Breast epithelium (tissue), 4 donors: ENCODE results near the gene INHBE. TPM values are rescaled to one million over a fixed set of nuclear protein-coding genes. Genes with fewer than 3 reads are reported as not detected.
"Not testable (repeated sequence)": the region's sequence is repeated elsewhere in the genome, so short reads cannot be mapped to it uniquely, and the experiment has no call there.

Experiments
- DNase-seq, 2 donors: peaks; one replicate each; pipeline ENCODE4 v3.0.0-alpha.2; 2019; ENCODE audit warnings: low spot score in 2 of 2
- H3K27ac ChIP-seq, 2 donors: fragments of 200-600 bp; sonication (generic) in 1 of 2; one replicate each; pipeline ENCODE4 v1.5.1; 2016 to 2019; ENCODE audit warnings: mild to moderate bottlenecking in 1 of 2
- H3K27me3 ChIP-seq, 2 donors: fragments of 200-600 bp; sonication (generic) in 1 of 2; one replicate each; pipeline versions ENCODE4 v1.5.1 to v1.6.0; 2017 to 2019; ENCODE audit warnings: control low read depth in 1 of 2, mild to moderate bottlenecking in 1 of 2
- H3K36me3 ChIP-seq: fragments of 200-600 bp; one replicate; pipeline ENCODE4 v1.5.1; 2019
- H3K4me1 ChIP-seq, 2 donors: fragments of 200-600 bp; sonication (generic); one replicate each; pipeline ENCODE4 v1.5.1; 2016 to 2019; ENCODE audit warnings: control low read depth in 1 of 2
- H3K4me3 ChIP-seq, 3 donors: fragments of 200-600 bp; sonication (generic); 1 replicate in 2 of 3; 2 replicates in 1 of 3; pipeline ENCODE4 v1.5.1; 2016 to 2019; ENCODE audit warnings: mild to moderate bottlenecking in 3 of 3, moderate library complexity in 2 of 3
- H3K9me3 ChIP-seq, 2 donors: fragments of 200-600 bp; sonication (generic) in 1 of 2; one replicate each; pipeline ENCODE4 v1.5.1; 2016 to 2019; ENCODE audit warnings: control low read depth in 1 of 2
- CTCF ChIP-seq, 3 donors: fragments of 450-650 bp; IDR thresholded peaks; one replicate each; pipeline ENCODE4 v1.5.1; 2016 to 2017; ENCODE audit warnings: antibody characterized with exemption in 3 of 3, mild to moderate bottlenecking in 3 of 3, moderate library complexity in 3 of 3
- POLR2A ChIP-seq: fragments of 450-650 bp; IDR thresholded peaks from one replicate; pipeline ENCODE4 v1.6.1; 2016; ENCODE audit warnings: antibody characterized with exemption, mild to moderate bottlenecking, moderate library complexity
- POLR2AphosphoS5 ChIP-seq, 3 donors: sonication (generic); formaldehyde crosslinking; IDR thresholded peaks; one replicate each; pipeline ENCODE4 v1.6.1; 2017; ENCODE audit warnings: antibody characterized with exemption in 3 of 3
- intact Hi-C: fragments of 100-400 bp; cut with DNase I; formaldehyde crosslinking; loops from one replicate; pipeline ENCODE4 v1.15.1; 2023; ENCODE audit warnings: low total_unique reads
- total RNA-seq, 3 donors: library from RNA; depleted of rRNA; stranded (reverse); fragments of >200 nt; gene quantifications; one replicate each; pipeline ENCODE4 v1.1.0, GENCODE V29; 2016

The INHBE gene
- total RNA-seq, result not detected

- no peak for DNase-seq
- intact Hi-C loops, result no loop called here
- H3K9me3 ChIP-seq, result no peaks in the 10 kb centered on the region
- TF ChIP-seq POLR2A, result no peak
- no peak for TF ChIP-seq POLR2AphosphoS5 (IDR thresholded peaks at IDR 0.05)
- no peak for TF ChIP-seq CTCF (IDR thresholded peaks at IDR 0.05)
- no peaks in the 10 kb centered on the region for H3K4me1 ChIP-seq
- peak within 1 kb of the TSS in 2 of 3 donors; percentile 25 to 34 for H3K4me3 ChIP-seq
- H3K27me3 ChIP-seq, result no peaks in the 10 kb centered on the region
- no peaks in the 10 kb centered on the region for H3K36me3 ChIP-seq
- H3K27ac ChIP-seq, result no peak within 1 kb of the TSS
Measured at GRCh38 chr12:57454566-57455373, at the start of gene INHBE. Gene INHBE, plus strand, starts transcription at chr12:57455307. Its CDS starts 230 bp downstream, at chr12:57455537.

- intact Hi-C loops, result no loop called here
- Histone ChIP-seq H3K4me3 (no peak overlapping the region), H3K36me3 (no peaks in the 10 kb centered on the region), H3K27me3 (no peaks in the 10 kb centered on the region), H3K9me3 (no peaks in the 10 kb centered on the region), H3K27ac (no peak overlapping the region), H3K4me1 (no peaks in the 10 kb centered on the region)
- no peak for TF ChIP-seq CTCF (IDR thresholded peaks at IDR 0.05)
- TF ChIP-seq POLR2AphosphoS5 (IDR thresholded peaks at IDR 0.05), result no peak
- TF ChIP-seq POLR2A, result no peak
- no peak for DNase-seq
Measured at GRCh38 chr12:57410534-57410933, 44.6 kb upstream of the INHBE start.

GRCh38 chr12:57414160-57414559 lies 40.9 kb upstream of the INHBE start:
- H3K27ac ChIP-seq, H3K4me3 ChIP-seq, H3K36me3 ChIP-seq, DNase-seq, H3K4me1 ChIP-seq, H3K9me3 ChIP-seq, H3K27me3 ChIP-seq, intact Hi-C loops: not testable (repeated sequence)

GRCh38 chr12:57415088-57415487 lies 40.0 kb upstream of the INHBE start:
- no peak for DNase-seq
- Histone ChIP-seq H3K36me3 (no peaks in the 10 kb centered on the region), H3K4me1 (no peaks in the 10 kb centered on the region), H3K27me3 (no peaks in the 10 kb centered on the region), H3K9me3 (no peaks in the 10 kb centered on the region), H3K4me3 (no peak overlapping the region), H3K27ac (no peak overlapping the region)
- intact Hi-C loops, result no loop called here
- no peak for TF ChIP-seq CTCF (IDR thresholded peaks at IDR 0.05)

GRCh38 chr12:57416039-57416996 lies 38.8 kb upstream of the INHBE start:
- H3K27ac ChIP-seq, result no peak overlapping the region
- TF ChIP-seq CTCF (IDR thresholded peaks at IDR 0.05) (no peak), POLR2AphosphoS5 (IDR thresholded peaks at IDR 0.05) (no peak), POLR2A (no peak)

More at GRCh38 chr12:57416039-57416996, 38.8 kb upstream of the INHBE start:
- no peaks in the 10 kb centered on the region for H3K4me1 ChIP-seq
- H3K36me3 ChIP-seq, result no peaks in the 10 kb centered on the region
- H3K27me3 ChIP-seq, result no peaks in the 10 kb centered on the region
- H3K9me3 ChIP-seq, result no peaks in the 10 kb centered on the region
- intact Hi-C loops, result no loop called here
- no peak overlapping the region for H3K4me3 ChIP-seq
- no peak for DNase-seq
